Aorta (tissue), 5 donors: ENCODE measurements around the gene TMEM202. TPM values are rescaled to one million over a fixed set of nuclear protein-coding genes. Genes with fewer than 3 reads are reported as not detected.
"Not testable (repeated sequence)": the region's sequence is repeated elsewhere in the genome, so short reads cannot be mapped to it uniquely, and the experiment has no call there.

Source experiments
- ATAC-seq: fragments of 200-7000 bp; cut with Tn5 transposase; one replicate; pipeline ENCODE4 v1.9.1; 2022; ENCODE audit warnings: moderate library complexity; ENCODE audit not compliant: low FRiP score
- DNase-seq, 2 donors: peaks; one replicate each; pipeline ENCODE4 v3.0.0-alpha.2; 2020
- H3K27ac ChIP-seq, 2 donors: one replicate each; pipeline ENCODE4 v1.5.1; 2013; ENCODE audit warnings: low read length in 2 of 2, mild to moderate bottlenecking in 2 of 2, moderate library complexity in 2 of 2, control low read depth in 1 of 2, inconsistent platforms in 1 of 2, low read depth in 1 of 2
- H3K27me3 ChIP-seq, 2 donors: one replicate each; pipeline ENCODE4 v1.6.1; 2013; ENCODE audit warnings: control low read depth in 1 of 2, low read length in 1 of 2, mild to moderate bottlenecking in 1 of 2, moderate library complexity in 1 of 2; ENCODE audit not compliant: insufficient read depth in 2 of 2, control insufficient read depth in 1 of 2
- H3K36me3 ChIP-seq, 2 donors: one replicate each; pipeline ENCODE4 v1.6.1; 2013; ENCODE audit warnings: control low read depth in 1 of 2, low read length in 1 of 2, mild to moderate bottlenecking in 1 of 2; ENCODE audit not compliant: insufficient read depth in 2 of 2, control insufficient read depth in 1 of 2
- H3K4me1 ChIP-seq, 2 donors: one replicate each; pipeline ENCODE4 v1.6.1; 2013; ENCODE audit warnings: low read length in 2 of 2, control low read depth in 1 of 2, mild to moderate bottlenecking in 1 of 2, moderate library complexity in 1 of 2; ENCODE audit not compliant: insufficient read depth in 2 of 2, control insufficient read depth in 1 of 2
- H3K4me3 ChIP-seq, 2 donors: one replicate each; pipeline ENCODE4 v1.5.1; 2013; ENCODE audit warnings: low read length in 2 of 2, control low read depth in 1 of 2, mild to moderate bottlenecking in 1 of 2
- H3K9me3 ChIP-seq: one replicate; pipeline ENCODE4 v1.6.1; 2013; ENCODE audit warnings: mild to moderate bottlenecking, low read length; ENCODE audit not compliant: control insufficient read depth
- WGBS, 2 donors: extraction: QIAGEN DNeasy Blood & Tissue Kit; methylation state at CpG; one replicate each; pipeline ENCODE4 v1.1.7; 2013; 5-methylcytosine and 5-hydroxymethylcytosine counted together
- intact Hi-C, 2 donors: fragments of 100-400 bp; cut with DNase I; formaldehyde crosslinking; loops; one replicate each; pipeline versions ENCODE4 v1.14.2 to v1.15.0; 2022
- polyA plus RNA-seq, 2 donors: library from polyadenylated mRNA; stranded (reverse); fragments of 200-250 nt; gene quantifications; one replicate each; pipeline ENCODE4 v1.2.3, GENCODE V29; 2013
- total RNA-seq, 2 donors: library from RNA; stranded (reverse); fragmentation: NEBNext Ultra II Directional; extraction: Animal tissue kit (Norgen Biotek cat#: 25700); gene quantifications; one replicate each; pipeline ENCODE4 v1.2.1, GENCODE V29; 2021
- donor health status: healthy with polysubstance abuse.
- donor health status: Bipolar disorder and iron deficiency.
- donor health status: DM: no; HTN: no; CAD: no.
- donor health status: DM: no; HTN: no; CAD: no.
- donor health status: DM: yes; HTN: yes; CAD: no.

TMEM202 gene
- total and polyA plus RNA-seq, 4 donors, result not detected

DNA sequence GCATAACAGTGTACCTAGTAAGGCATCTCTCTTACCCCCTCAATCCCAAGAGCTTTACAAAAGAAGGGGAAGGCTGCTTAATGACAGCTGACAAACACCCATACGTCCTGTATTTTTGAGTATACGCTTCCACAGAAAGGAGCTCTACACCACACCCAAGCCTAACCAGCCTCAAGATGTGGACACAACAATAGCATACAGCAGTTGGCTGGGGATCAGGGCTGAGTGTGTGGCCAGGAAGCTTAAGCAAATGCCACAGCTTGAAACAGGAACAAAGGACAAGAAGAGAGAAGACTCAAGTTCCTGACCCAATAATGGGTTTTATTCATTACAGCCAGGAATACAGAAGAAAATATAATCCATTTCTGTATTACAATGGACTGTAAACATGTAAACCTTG, 29.2 kb upstream of the TMEM202 start:
- no peak overlapping the region for H3K27ac ChIP-seq
- H3K4me1 ChIP-seq, result peaks cover 0 to 1% of the 10 kb centered on the region in 2 donors
- no peaks in the 10 kb centered on the region for H3K27me3 ChIP-seq
- peaks cover 0 to 1% of the 10 kb centered on the region in 2 donors for H3K36me3 ChIP-seq
- H3K4me3 ChIP-seq, result no peak overlapping the region
- ATAC-seq, result no peak
- peak in 1 of 2 donors; percentile 77 for DNase-seq
- no peaks in the 10 kb centered on the region for H3K9me3 ChIP-seq
- intact Hi-C loops, result no loop called here
- WGBS, 2 donors, result 79 to 90% methylated on average over 2 of the region's 2 CpGs

DNA sequence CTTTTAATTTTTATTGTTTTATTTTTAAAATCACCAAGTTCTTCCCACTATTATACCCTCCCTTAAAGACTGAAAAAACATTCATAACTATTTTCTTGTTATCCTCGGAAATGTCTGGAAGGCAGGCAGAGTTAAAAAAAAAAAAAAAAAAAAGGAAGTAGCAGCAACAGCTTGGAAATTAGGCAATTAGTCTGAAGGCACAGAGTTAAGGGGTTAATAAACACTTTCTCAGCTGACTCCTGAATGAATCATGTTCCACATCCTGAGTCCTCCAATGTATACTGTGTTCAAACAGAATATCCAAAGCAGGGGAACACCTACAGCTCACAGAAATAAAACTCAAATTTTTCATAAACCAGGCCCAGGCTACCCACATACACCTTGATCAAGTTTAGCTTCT, 28.1 kb upstream of the TMEM202 start:
- intact Hi-C loops, result no loop called here
- Histone ChIP-seq H3K9me3 (no peaks in the 10 kb centered on the region), H3K4me3 (no peak overlapping the region), H3K36me3 (peaks cover 0 to 1% of the 10 kb centered on the region in 2 donors), H3K27ac (no peak overlapping the region), H3K27me3 (no peaks in the 10 kb centered on the region), H3K4me1 (peaks cover 5% of the 10 kb centered on the region in 2 donors)
- 70 to 77% methylated on average over 1 of the region's 1 CpG for WGBS, 2 donors
- no peak for DNase-seq
- no peak for ATAC-seq

DNA sequence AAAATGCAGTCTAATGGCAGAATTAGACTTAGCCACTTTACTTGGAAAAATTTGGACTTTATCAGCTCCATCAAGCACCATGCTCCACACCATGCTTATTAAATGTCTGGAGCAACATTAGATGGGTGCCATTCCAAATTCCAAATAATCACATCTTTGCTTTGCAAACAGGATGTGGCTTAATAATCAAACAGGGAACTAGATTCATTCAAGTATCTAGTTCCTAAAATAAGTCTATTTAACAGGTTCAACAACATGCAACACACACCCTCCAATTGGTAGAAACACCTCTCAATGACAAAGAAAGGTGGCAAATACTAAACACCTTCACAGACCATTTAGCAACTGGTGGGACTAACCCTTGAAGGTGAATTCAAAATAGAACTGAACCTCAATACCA, 25.7 kb upstream of the TMEM202 start:
- H3K36me3 ChIP-seq, result peaks cover 0 to 1% of the 10 kb centered on the region in 2 donors
- H3K27me3 ChIP-seq, result no peaks in the 10 kb centered on the region
- H3K9me3 ChIP-seq, result no peaks in the 10 kb centered on the region
- intact Hi-C loops, result no loop called here
- ATAC-seq (no peak), DNase-seq (no peak)
- H3K4me1 ChIP-seq, result peaks cover 5 to 6% of the 10 kb centered on the region in 2 donors
- H3K27ac ChIP-seq, result no peak overlapping the region
- no peak overlapping the region for H3K4me3 ChIP-seq

DNA sequence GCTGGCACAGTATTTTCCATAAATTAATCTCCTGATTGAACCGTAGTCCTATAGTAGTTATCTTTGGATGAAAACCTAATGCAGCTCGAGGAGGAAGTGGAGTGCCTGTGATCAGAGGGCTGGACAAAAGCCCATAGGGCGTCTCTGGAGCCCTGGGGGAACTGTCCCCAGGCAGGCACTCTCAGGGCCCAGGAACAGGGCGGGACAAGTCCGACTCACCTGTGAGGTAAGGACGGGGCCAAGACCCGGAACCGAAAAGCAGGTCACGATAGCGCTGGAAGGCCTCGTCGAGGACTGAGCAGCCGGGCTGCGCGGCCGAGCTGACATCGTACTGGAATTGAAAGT, 22.6 kb upstream of the TMEM202 start:
- Histone ChIP-seq H3K4me1 (peaks cover 5 to 6% of the 10 kb centered on the region in 2 donors), H3K36me3 (no peaks in the 10 kb centered on the region), H3K9me3 (no peaks in the 10 kb centered on the region), H3K27me3 (no peaks in the 10 kb centered on the region), H3K4me3 (peak overlapping the region; percentile 52 to 86), H3K27ac (peak overlapping the region in 1 of 2 donors; percentile 82)
- WGBS, 2 donors, result 0% methylated on average over 17 of the region's 17 CpGs
- DNase-seq (peak in 1 of 2 donors; percentile 70), ATAC-seq (no peak)
- intact Hi-C loops, result loop anchor here in 1 of 2 donors (5.0 kb wide), 1 partner anchor 178 kb away; the partner anchor contains the start of gene GRAMD2A

- Histone ChIP-seq H3K27me3 (no peaks in the 10 kb centered on the region), H3K27ac (peak within 1 kb of the TSS; percentile 17 to 89), H3K9me3 (no peaks in the 10 kb centered on the region), H3K36me3 (no peaks in the 10 kb centered on the region), H3K4me1 (peaks cover 5 to 6% of the 10 kb centered on the region in 2 donors), H3K4me3 (peak within 1 kb of the TSS; percentile 52 to 86)
- ATAC-seq, result peak; percentile 97
- peak; percentile 98 to 99 for DNase-seq
- intact Hi-C loops, result loop anchor here in 1 of 2 donors (5.0 kb wide), 1 partner anchor 179 kb away; the partner anchor contains the start of gene GRAMD2A
- WGBS, 2 donors, result 0% methylated on average over 47 to 50 of the region's 50 CpGs
These were observed 22.1 kb upstream of the TMEM202 start, which contains the start of gene HEXA for GRCh38 chr15:72375846-72376581. HEXA (minus strand) TSS chr15:72376014; CDS start chr15:72375972, 42 bp downstream.

DNA sequence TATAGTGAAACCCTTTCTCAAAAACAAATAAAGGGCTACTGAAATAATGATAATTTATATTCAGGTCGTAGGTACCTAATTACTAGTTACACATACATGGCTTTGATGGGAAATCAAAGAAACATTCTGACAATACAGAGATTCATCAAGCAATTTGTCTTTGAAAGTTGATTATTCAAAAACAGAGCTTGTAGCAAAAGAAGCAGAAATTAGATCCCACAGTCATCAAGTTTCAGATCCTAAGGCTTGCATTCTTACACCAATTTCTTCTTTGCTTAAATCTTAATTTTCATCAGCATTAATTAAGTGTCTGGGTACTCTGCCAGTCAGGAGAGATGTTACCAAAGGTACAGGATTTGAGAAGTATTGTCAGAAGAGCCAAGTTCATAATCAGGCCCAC, 20.8 kb upstream of the TMEM202 start:
- no peak overlapping the region for H3K27ac ChIP-seq

GRCh38 chr15:72379106-72379505, 19.0 kb upstream of the TMEM202 start:
- intact Hi-C loops, result loop anchor here in 1 of 2 donors (5.0 kb wide), 1 partner anchor 182 kb away; the partner anchor contains the start of gene GRAMD2A
- H3K4me3 ChIP-seq, H3K4me1 ChIP-seq, H3K9me3 ChIP-seq, H3K36me3 ChIP-seq, ATAC-seq, DNase-seq, H3K27me3 ChIP-seq, H3K27ac ChIP-seq: not testable (repeated sequence)
- 79 to 85% methylated on average over 3 of the region's 3 CpGs for WGBS, 2 donors

More for the DNA sequence above, 20.8 kb upstream of the TMEM202 start:
- WGBS, 2 donors, result 78 to 87% methylated on average over 1 of the region's 1 CpG
- H3K36me3 ChIP-seq, result no peaks in the 10 kb centered on the region
- intact Hi-C loops, result loop anchor here in 1 of 2 donors (5.0 kb wide), 1 partner anchor 180 kb away; the partner anchor contains the start of gene GRAMD2A
- no peak overlapping the region for H3K4me3 ChIP-seq
- H3K9me3 ChIP-seq, result no peaks in the 10 kb centered on the region
- DNase-seq, result no peak
- ATAC-seq, result no peak
- peaks cover 5 to 6% of the 10 kb centered on the region in 2 donors for H3K4me1 ChIP-seq
- no peaks in the 10 kb centered on the region for H3K27me3 ChIP-seq

GRCh38 chr15:72379856-72380430, 18.2 kb upstream of the TMEM202 start:
- peaks cover 0 to 1% of the 10 kb centered on the region in 2 donors for H3K4me1 ChIP-seq
- no peaks in the 10 kb centered on the region for H3K27me3 ChIP-seq
- WGBS, 2 donors, result 41 to 47% methylated on average over 2 of the region's 2 CpGs
- no peak overlapping the region for H3K27ac ChIP-seq
- no peak overlapping the region for H3K4me3 ChIP-seq
- intact Hi-C loops, result loop anchor here in 1 of 2 donors (5.0 kb wide), 1 partner anchor 183 kb away; the partner anchor contains the start of gene GRAMD2A
- ATAC-seq (no peak), DNase-seq (no peak)
- no peaks in the 10 kb centered on the region for H3K9me3 ChIP-seq
- no peaks in the 10 kb centered on the region for H3K36me3 ChIP-seq
